ENCODE measurements around the gene RGPD3.

DNA sequence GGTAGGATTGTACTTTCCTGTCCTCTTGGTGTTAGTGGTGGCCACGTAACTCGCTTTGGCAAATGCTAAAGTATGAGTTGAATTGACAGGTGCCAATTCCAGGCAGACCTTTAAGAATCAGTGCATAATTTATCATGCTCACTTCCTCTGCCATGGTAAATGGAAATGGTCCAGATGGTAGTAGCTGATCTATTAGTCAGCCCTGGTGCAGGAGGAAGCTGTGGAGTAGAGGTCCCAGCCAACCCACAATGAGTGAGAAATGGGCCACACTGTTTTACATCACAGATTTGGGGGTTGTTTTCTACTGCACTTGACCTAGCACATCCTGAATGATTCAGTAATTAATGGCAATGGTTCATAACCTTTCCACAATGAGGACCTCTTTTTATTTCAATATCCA, 104.4 kb downstream of the RGPD3 start:
- TF ChIP-seq, protein P1, sequence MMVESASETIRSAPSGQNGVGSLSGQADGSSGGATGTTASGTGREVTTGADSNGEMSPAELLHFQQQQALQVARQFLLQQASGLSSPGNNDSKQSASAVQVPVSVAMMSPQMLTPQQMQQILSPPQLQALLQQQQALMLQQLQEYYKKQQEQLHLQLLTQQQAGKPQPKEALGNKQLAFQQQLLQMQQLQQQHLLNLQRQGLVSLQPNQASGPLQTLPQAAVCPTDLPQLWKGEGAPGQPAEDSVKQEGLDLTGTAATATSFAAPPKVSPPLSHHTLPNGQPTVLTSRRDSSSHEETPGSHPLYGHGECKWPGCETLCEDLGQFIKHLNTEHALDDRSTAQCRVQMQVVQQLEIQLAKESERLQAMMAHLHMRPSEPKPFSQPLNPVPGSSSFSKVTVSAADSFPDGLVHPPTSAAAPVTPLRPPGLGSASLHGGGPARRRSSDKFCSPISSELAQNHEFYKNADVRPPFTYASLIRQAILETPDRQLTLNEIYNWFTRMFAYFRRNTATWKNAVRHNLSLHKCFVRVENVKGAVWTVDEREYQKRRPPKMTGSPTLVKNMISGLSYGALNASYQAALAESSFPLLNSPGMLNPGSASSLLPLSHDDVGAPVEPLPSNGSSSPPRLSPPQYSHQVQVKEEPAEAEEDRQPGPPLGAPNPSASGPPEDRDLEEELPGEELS (CRISPR knock-in tag; IDR thresholded peaks at IDR 0.05; ENCODE audit: borderline replicate concordance) = no peak
- TF ChIP-seq EZH2 (IDR thresholded peaks at IDR 0.05; ENCODE audit: borderline replicate concordance, low read depth, low read length) = no peak
- TF ChIP-seq, protein P2, sequence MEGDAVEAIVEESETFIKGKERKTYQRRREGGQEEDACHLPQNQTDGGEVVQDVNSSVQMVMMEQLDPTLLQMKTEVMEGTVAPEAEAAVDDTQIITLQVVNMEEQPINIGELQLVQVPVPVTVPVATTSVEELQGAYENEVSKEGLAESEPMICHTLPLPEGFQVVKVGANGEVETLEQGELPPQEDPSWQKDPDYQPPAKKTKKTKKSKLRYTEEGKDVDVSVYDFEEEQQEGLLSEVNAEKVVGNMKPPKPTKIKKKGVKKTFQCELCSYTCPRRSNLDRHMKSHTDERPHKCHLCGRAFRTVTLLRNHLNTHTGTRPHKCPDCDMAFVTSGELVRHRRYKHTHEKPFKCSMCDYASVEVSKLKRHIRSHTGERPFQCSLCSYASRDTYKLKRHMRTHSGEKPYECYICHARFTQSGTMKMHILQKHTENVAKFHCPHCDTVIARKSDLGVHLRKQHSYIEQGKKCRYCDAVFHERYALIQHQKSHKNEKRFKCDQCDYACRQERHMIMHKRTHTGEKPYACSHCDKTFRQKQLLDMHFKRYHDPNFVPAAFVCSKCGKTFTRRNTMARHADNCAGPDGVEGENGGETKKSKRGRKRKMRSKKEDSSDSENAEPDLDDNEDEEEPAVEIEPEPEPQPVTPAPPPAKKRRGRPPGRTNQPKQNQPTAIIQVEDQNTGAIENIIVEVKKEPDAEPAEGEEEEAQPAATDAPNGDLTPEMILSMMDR (IDR thresholded peaks at IDR 0.05 in 2 of 3, conservative IDR thresholded peaks at IDR 0.05 in 1 of 3; ENCODE audit: insufficient read depth in 2 of 3, low read depth in 1 of 3, low read length in 3 of 3) = no peak
- TF ChIP-seq, protein P3, sequence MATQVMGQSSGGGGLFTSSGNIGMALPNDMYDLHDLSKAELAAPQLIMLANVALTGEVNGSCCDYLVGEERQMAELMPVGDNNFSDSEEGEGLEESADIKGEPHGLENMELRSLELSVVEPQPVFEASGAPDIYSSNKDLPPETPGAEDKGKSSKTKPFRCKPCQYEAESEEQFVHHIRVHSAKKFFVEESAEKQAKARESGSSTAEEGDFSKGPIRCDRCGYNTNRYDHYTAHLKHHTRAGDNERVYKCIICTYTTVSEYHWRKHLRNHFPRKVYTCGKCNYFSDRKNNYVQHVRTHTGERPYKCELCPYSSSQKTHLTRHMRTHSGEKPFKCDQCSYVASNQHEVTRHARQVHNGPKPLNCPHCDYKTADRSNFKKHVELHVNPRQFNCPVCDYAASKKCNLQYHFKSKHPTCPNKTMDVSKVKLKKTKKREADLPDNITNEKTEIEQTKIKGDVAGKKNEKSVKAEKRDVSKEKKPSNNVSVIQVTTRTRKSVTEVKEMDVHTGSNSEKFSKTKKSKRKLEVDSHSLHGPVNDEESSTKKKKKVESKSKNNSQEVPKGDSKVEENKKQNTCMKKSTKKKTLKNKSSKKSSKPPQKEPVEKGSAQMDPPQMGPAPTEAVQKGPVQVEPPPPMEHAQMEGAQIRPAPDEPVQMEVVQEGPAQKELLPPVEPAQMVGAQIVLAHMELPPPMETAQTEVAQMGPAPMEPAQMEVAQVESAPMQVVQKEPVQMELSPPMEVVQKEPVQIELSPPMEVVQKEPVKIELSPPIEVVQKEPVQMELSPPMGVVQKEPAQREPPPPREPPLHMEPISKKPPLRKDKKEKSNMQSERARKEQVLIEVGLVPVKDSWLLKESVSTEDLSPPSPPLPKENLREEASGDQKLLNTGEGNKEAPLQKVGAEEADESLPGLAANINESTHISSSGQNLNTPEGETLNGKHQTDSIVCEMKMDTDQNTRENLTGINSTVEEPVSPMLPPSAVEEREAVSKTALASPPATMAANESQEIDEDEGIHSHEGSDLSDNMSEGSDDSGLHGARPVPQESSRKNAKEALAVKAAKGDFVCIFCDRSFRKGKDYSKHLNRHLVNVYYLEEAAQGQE (IDR thresholded peaks at IDR 0.05; ENCODE audit: borderline replicate concordance) = no peak
- TF ChIP-seq, protein P3 (CRISPR knock-in tag; IDR thresholded peaks at IDR 0.05; ENCODE audit: low read depth) = no peak
